D721Med (cell line): Measurements from ENCODE around the gene SLC6A16.

Experiments used
- DNase-seq: peaks from one replicate; pipeline ENCODE4 v3.0.0; 2011; ENCODE audit warnings: low spot score; ENCODE audit not compliant: insufficient read length
- FAIRE-seq: peaks from 2 replicates; lab custom pipeline; 2011; peaks lifted over from hg19 to GRCh38; lab: Jason Lieb, UNC
- TF ChIP-seq, protein P1 (sequence below): IDR thresholded peaks from 2 replicates; pipeline ENCODE4 v1.5.1; 2012; ENCODE audit warnings: mild to moderate bottlenecking, control low read depth; ENCODE audit not compliant: insufficient read depth; ENCODE audit errors: missing control alignments

The SLC6A16 gene

DNA sequence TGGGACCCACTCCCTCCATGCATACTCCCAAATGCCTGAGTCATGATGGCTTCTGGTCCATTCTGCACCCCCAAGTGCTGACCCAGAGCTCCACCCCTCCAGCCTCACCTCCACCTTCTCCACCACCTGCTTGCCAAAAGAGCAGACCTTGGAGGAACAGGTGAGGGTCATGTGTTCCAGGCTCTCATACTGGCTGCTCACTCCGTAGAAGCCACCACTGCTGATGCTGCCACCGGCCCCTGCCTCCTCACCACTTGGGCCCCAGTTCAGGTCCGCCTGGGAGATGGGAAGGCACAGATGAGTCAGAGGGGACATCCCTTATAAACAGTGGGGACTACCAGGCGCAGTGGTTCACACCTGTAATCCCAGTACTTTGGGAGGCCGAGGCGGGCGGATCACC lies 18.1 kb upstream of the SLC6A16 start:
- no peak for FAIRE-seq
- TF ChIP-seq, protein P1, sequence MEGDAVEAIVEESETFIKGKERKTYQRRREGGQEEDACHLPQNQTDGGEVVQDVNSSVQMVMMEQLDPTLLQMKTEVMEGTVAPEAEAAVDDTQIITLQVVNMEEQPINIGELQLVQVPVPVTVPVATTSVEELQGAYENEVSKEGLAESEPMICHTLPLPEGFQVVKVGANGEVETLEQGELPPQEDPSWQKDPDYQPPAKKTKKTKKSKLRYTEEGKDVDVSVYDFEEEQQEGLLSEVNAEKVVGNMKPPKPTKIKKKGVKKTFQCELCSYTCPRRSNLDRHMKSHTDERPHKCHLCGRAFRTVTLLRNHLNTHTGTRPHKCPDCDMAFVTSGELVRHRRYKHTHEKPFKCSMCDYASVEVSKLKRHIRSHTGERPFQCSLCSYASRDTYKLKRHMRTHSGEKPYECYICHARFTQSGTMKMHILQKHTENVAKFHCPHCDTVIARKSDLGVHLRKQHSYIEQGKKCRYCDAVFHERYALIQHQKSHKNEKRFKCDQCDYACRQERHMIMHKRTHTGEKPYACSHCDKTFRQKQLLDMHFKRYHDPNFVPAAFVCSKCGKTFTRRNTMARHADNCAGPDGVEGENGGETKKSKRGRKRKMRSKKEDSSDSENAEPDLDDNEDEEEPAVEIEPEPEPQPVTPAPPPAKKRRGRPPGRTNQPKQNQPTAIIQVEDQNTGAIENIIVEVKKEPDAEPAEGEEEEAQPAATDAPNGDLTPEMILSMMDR, result no peak

DNA sequence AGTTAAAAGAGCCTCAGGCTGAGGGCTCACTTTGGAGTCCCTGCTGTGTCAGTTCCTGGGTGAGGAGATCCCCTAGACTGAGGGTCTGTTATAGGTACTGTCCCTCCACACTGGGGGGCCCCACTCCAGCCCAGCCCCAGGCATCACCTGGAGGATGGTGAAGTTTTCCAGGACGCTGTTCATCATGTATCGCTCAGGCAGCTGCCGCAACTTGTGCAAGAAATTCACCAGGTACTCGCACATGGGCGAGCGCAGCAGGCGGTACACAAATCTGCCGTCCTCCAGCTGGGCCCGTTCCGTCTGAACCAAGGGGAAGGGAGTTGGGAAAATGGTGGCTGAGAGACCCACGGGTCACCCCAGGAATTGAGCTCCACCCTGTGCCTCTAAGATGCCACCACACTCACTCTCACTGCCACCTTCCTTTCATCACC lies 17.3 kb upstream of the SLC6A16 start:
- FAIRE-seq (no peak), DNase-seq (no peak)
- TF ChIP-seq, protein P1, result no peak

More for the DNA sequence above, 18.1 kb upstream of the SLC6A16 start:
- no peak for DNase-seq

DNA sequence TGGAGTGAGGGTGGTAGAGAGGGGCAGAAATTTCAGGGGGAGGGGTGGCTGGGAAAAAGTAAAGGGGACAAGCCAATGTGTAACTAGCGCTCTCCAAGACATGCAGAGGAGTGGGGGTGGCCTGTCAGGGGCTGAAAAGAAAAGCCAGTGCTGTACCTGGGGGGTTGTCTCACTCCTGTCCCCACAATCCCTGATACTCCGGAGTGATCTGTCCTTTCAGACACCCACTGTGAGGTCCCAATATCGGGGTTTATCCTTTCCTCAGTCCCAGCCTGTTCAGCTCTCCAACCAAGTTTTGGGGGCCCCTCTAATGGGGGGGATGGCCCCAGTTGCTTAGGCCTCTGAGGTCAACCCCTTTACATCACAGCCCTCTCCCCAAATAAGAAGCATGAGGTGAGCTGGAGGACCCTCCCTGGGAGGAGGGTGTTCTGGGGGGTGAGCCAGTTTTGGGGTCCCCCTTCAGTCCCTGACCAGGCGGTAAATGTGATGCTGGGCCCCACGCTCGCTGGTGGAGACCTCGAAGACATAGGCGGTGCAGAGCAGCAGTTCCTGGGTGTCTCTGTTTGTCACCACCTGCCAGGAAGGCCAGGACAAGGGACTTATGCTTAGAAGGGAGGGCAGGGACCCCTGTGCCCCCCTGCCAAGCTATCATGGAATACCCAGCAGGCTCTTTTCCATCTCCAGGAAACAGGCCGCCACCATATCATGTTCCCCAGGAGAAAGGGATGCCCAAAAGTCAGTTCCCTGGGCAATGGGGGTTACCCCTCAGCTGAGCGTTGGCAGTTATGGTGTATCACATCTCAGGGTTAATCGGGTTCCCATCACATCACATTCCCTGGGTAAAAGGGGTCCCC lies 16.1 kb upstream of the SLC6A16 start:
- FAIRE-seq (no peak), DNase-seq (no peak)
- TF ChIP-seq, protein P1, result no peak

DNA sequence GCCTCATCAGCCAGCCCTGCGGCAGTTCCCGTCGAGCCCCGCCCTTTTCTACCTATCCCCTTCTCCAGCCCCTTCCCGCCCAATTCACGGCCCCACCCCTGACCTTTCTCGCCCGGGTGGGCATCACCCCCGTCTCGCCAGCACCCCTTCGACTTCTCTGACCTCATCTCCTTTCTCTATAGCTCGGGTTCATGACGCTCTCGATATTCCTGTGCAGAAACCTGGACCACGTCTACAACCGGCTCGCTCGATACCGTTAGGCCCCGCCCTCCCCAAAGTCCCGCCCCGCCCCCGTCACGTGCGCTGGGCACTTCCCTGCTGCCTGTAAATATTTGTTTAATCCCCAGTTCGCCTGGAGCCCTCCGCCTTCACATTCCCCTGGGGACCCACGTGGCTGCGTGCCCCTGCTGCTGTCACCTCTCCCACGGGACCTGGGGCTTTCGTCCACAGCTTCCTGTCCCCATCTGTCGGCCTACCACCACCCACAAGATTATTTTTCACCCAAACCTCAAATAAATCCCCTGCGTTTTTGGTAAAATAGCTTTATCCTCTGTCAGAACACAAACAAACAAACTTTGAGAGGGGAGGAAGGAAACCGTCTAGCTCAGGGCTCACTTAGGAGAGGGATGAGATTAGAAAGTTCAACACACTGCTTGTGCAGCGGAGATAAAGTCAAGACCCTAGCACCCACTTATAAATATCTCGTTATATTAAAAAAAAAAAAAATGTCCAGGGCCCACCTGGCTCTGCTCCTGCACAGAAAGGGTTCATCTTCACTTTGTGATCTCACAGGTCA lies 15.3 kb upstream of the SLC6A16 start:
- FAIRE-seq (no peak), DNase-seq (peak; percentile 99)
- TF ChIP-seq, protein P1, result no peak

DNA sequence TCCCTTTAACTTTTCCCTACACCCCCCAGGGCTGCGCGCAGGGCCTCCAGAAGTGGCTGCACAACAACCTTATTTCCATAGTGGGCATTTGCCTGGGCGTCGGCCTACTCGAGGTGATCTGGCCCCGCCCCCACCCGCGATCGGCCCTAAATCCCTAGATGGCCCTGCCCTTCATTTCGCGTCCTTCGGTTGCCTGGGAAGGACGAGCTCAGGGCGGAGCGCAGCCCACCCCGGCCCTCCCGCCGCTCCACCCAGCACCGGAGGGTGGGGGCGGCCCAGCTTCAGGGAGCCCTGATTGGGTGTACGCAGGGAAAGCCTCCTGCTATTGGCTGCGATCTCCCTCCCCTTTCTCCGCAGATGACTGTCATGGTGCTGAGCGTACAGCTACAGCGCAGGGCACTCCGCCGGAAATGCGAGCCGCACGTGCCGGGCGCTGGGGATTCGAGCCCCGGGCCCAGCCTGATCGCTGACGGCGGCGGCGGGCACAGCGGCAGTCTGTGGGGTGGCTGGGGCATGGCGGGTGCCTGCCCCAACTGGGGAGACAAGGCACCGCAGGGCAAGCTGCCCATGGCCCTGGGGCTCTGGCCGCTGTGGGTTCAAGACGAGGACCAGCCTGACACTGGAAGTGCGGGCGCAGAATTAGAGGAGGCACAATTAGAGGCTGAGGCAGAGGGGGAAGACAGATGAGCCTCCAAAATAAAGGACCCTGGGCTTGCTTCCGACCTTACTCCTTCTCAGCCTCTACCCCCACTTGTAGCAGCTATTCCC lies 14.5 kb upstream of the SLC6A16 start:
- TF ChIP-seq, protein P1, result no peak
- peak; percentile 83 for DNase-seq
- FAIRE-seq, result no peak

DNA sequence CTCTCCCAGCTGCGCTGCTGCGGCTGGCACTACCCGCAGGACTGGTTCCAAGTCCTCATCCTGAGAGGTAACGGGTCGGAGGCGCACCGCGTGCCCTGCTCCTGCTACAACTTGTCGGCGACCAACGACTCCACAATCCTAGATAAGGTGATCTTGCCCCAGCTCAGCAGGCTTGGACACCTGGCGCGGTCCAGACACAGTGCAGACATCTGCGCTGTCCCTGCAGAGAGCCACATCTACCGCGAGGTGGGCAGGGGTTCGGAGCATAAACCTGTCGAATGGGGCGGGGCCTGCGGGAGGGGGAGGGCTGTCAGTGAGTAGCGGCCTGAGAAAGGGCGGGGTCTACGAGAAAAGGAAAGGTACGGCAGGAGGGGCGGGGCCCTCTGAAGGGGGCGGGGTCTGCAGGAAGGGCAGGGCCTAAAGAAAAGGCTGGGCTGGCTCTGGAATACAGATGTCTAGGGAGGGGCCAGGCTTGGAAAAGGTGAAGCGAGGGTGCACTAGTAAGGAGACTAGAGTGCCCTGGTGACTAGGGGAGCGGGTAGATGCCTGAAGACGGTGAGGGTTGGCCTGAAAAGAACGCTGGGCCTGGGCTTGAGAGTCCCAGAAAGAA lies 13.8 kb upstream of the SLC6A16 start:
- TF ChIP-seq, protein P1, result no peak
- FAIRE-seq, result no peak
- no peak for DNase-seq
